GM12878 (cell line): ENCODE data around the gene ELAVL3. TPM values are rescaled to one million over a fixed set of nuclear protein-coding genes. Genes with fewer than 3 reads are reported as not detected.

Source experiments
- ATAC-seq: fragments of 200-7000 bp; cut with Tn5 transposase; 3 replicates; pipeline ENCODE4 v1.9.1; 2020; ENCODE audit warnings: mild to moderate bottlenecking, moderate library complexity
- BruUV-seq: library from RNA; stranded (reverse); fragments of 400-500 nt; replicated peaks from 2 replicates; lab custom pipeline; 2021; lab: Mats Ljungman, UMichigan
- CTCF ChIA-PET: fragments of 300-600 bp; sonication (Branson Sonifier 250); formaldehyde crosslinking; extraction: SDS; loops from one replicate; lab custom pipeline; 2021; ENCODE audit warnings: inconsistent platforms; lab: Yijun Ruan, JAX
- POLR2A ChIA-PET: fragments of 350-600 bp; formaldehyde crosslinking; extraction: SDS; loops from one replicate; lab custom pipeline; 2021; ENCODE audit warnings: inconsistent platforms; lab: Charles Lee
- RAD21 ChIA-PET: fragments of 300-600 bp; sonication (Branson Sonifier 250); formaldehyde crosslinking; loops from one replicate; lab custom pipeline; 2023; ENCODE audit warnings: antibody characterized with exemption; ENCODE audit not compliant: unreplicated experiment; lab: Charles Lee
- SMC1A ChIA-PET: fragments of 300-600 bp; sonication (Branson Sonifier 250); formaldehyde crosslinking; loops from one replicate; lab custom pipeline; 2023; ENCODE audit not compliant: unreplicated experiment, uncharacterized antibody; lab: Charles Lee
- DNase-seq: peaks from one replicate; pipeline ENCODE4 v3.0.0-alpha.2; 2011; ENCODE audit warnings: low read depth, low spot score
- FAIRE-seq: peaks from 3 replicates; lab custom pipeline; 2011; peaks lifted over from hg19 to GRCh38; lab: Jason Lieb, UNC
- H2AFZ ChIP-seq: 2 replicates; pipeline ENCODE4 v1.6.0; 2011; ENCODE audit warnings: low read depth, low read length, control low read depth; ENCODE audit not compliant: control insufficient read depth
- H3K27ac ChIP-seq: 2 replicates; pipeline ENCODE4 v1.5.1; 2011; ENCODE audit warnings: control low read depth; ENCODE audit not compliant: control insufficient read depth, insufficient read depth
- H3K27me3 ChIP-seq, 2 experiments: replicated peaks in 1 of 2; 2 replicates each; pipeline versions ENCODE4 v1.6.0 to v1.6.1; 2011; ENCODE audit warnings: low read length in 1 of 2; ENCODE audit not compliant: control insufficient read depth in 2 of 2, insufficient read depth in 2 of 2
- H3K36me3 ChIP-seq, 2 experiments: 2 replicates each; pipeline ENCODE4 v1.5.1; 2011; ENCODE audit warnings: low read length in 1 of 2; ENCODE audit not compliant: control insufficient read depth in 2 of 2, insufficient read depth in 2 of 2
- H3K4me1 ChIP-seq: 2 replicates; pipeline ENCODE4 v1.6.1; 2011; ENCODE audit warnings: mild to moderate bottlenecking, low read length, moderate library complexity, mixed read lengths; ENCODE audit not compliant: control insufficient read depth, insufficient read depth
- H3K4me2 ChIP-seq: 2 replicates; pipeline ENCODE4 v1.6.0; 2011; ENCODE audit warnings: control low read depth; ENCODE audit not compliant: control insufficient read depth, insufficient read depth
- H3K4me3 ChIP-seq: fragments of 200-600 bp; sonication (generic); 2 replicates; pipeline ENCODE4 v1.5.1; 2016
- H3K79me2 ChIP-seq: 2 replicates; pipeline ENCODE4 v1.6.0; 2011; ENCODE audit warnings: low read length; ENCODE audit not compliant: control insufficient read depth, insufficient read depth
- H3K9ac ChIP-seq: 2 replicates; pipeline ENCODE4 v1.8.0; 2011; ENCODE audit warnings: low read length, control low read depth, mixed read lengths; ENCODE audit not compliant: control insufficient read depth, insufficient read depth
- H3K9me3 ChIP-seq: replicated peaks from 3 replicates; pipeline ENCODE4 v1.5.1; 2011; ENCODE audit warnings: mild to moderate bottlenecking, low read length; ENCODE audit not compliant: control insufficient read depth, insufficient read depth
- H4K20me1 ChIP-seq: 2 replicates; pipeline ENCODE4 v1.6.0; 2011; ENCODE audit not compliant: control insufficient read depth, insufficient read depth
- BHLHE40 ChIP-seq, 2 experiments: fragments of 450-650 bp in 1 of 2; IDR thresholded peaks; 2 replicates each; pipeline ENCODE4 v1.6.1; 2011 to 2017; ENCODE audit warnings: low read depth in 2 of 2, borderline replicate concordance in 1 of 2, improper control_type of control experiment in 1 of 2, low read length in 1 of 2, mild to moderate bottlenecking in 1 of 2
- CBFB ChIP-seq: IDR thresholded peaks from 2 replicates; pipeline ENCODE4 v1.6.1; 2016; ENCODE audit warnings: antibody characterized with exemption, low read depth
- CBX3 ChIP-seq: fragments of 200-600 bp; sonication (generic); IDR thresholded peaks from 2 replicates; pipeline ENCODE4 v1.6.1; 2016; ENCODE audit warnings: low read depth, borderline replicate concordance
- IRF4 ChIP-seq: IDR thresholded peaks from 2 replicates; pipeline ENCODE4 v1.6.1; 2011; ENCODE audit warnings: low read depth, low read length
- KLF5 ChIP-seq: fragments of 450-650 bp; IDR thresholded peaks from 2 replicates; pipeline ENCODE4 v1.6.1; 2014; ENCODE audit warnings: mild to moderate bottlenecking; ENCODE audit not compliant: partially characterized antibody
- NFIC ChIP-seq: IDR thresholded peaks from 2 replicates; pipeline ENCODE4 v1.6.1; 2012; ENCODE audit warnings: low read depth, mild to moderate bottlenecking, inconsistent platforms, low read length, moderate library complexity
- NR2C1 ChIP-seq: fragments of 450-650 bp; IDR thresholded peaks from 2 replicates; pipeline ENCODE4 v1.6.1; 2017; ENCODE audit warnings: antibody characterized with exemption, mild to moderate bottlenecking, moderate library complexity
- POU2F2 ChIP-seq: IDR thresholded peaks from 3 replicates; pipeline ENCODE4 v1.6.1; 2011; ENCODE audit warnings: low read depth, mild to moderate bottlenecking, low read length, borderline replicate concordance
- RAD21 ChIP-seq: IDR thresholded peaks from 2 replicates; pipeline ENCODE4 v1.6.1; 2011; ENCODE audit warnings: mild to moderate bottlenecking, low read depth, low read length, moderate library complexity; ENCODE audit not compliant: insufficient read depth
- RB1 ChIP-seq: fragments of 450-650 bp; formaldehyde crosslinking; IDR thresholded peaks from 2 replicates; pipeline ENCODE4 v1.6.1; 2017; ENCODE audit warnings: mild to moderate bottlenecking, borderline replicate concordance
- RCOR1 ChIP-seq: conservative IDR thresholded peaks from 2 replicates; pipeline ENCODE4 v1.6.1; 2012; ENCODE audit warnings: low read depth, low read length, improper control_type of control experiment
- YY1 ChIP-seq: IDR thresholded peaks from 2 replicates; pipeline ENCODE4 v1.6.1; 2011; ENCODE audit warnings: low read depth, mild to moderate bottlenecking, low read length
- ZBED1 ChIP-seq: IDR thresholded peaks from 2 replicates; pipeline ENCODE4 v1.6.1; 2016; ENCODE audit warnings: borderline replicate concordance
- ZNF622 ChIP-seq: fragments of 450-650 bp; IDR thresholded peaks from 2 replicates; pipeline ENCODE4 v1.6.1; 2017; ENCODE audit warnings: mild to moderate bottlenecking, inconsistent platforms
- WGBS: methylation state at CpG from one replicate; pipeline ENCODE4 v1.1.6; 2016; ENCODE audit warnings: low lambda C conversion rate; ENCODE audit not compliant: insufficient replicate concordance, insufficient coverage; ENCODE audit errors: missing lambda C conversion rate; 5-methylcytosine and 5-hydroxymethylcytosine counted together
- in situ Hi-C: fragments of 300-500 bp; cut with MboI; formaldehyde crosslinking; loops from 9 replicates; pipeline ENCODE4 v1.14.3; 2018; ENCODE audit warnings: mixed read lengths
- intact Hi-C: fragments of 100-400 bp; cut with micrococcal nuclease; formaldehyde crosslinking; loops from one replicate; pipeline ENCODE4 v1.14.2; 2022; ENCODE audit not compliant: unreplicated experiment
- polyA plus RNA-seq, 11 experiments: library from polyadenylated mRNA; depleted of rRNA in 4 of 11; unstranded in 6 of 11; stranded (reverse) in 5 of 11; fragments of >200 nt; fragmentation: Nextera tagmentation in 4 of 11; fragmentation: Illumina TruSeq in 1 of 11; extraction: Ambion mirVana in 4 of 11; extraction: Trizol in 1 of 11; gene quantifications; 1 replicate in 1 of 11; 2 replicates in 10 of 11; pipeline versions ENCODE4 v1.2.1 to v1.2.3, GENCODE V29; 2011 to 2016; ENCODE audit warnings: inconsistent platforms in 2 of 11, missing spikeins in 2 of 11, low read depth in 1 of 11
- total RNA-seq, 4 experiments: library from RNA; depleted of rRNA in 3 of 4; stranded (reverse); fragments of >200 nt in 3 of 4; fragmentation: Illumina TruSeq in 1 of 4; extraction: Trizol in 1 of 4; gene quantifications; 2 replicates each; pipeline versions ENCODE4 v1.2.1 to v1.2.3, GENCODE V29; 2013 to 2021
- TF ChIP-seq, protein P1 (sequence below): IDR thresholded peaks from 2 replicates; pipeline ENCODE4 v1.6.1; 2012; ENCODE audit warnings: mild to moderate bottlenecking, low read depth, low read length
- TF ChIP-seq, protein P2 (sequence below): IDR thresholded peaks from 2 replicates; pipeline ENCODE4 v1.6.1; 2012; ENCODE audit warnings: low read depth, low read length, improper control_type of control experiment
- TF ChIP-seq, protein P3 (sequence below), 3 experiments: IDR thresholded peaks in 2 of 3; conservative IDR thresholded peaks in 1 of 3; 2 replicates each; pipeline ENCODE4 v1.5.1; 2011; ENCODE audit warnings: low read depth in 3 of 3, low read length in 3 of 3, mild to moderate bottlenecking in 3 of 3, control low read depth in 2 of 3, moderate library complexity in 2 of 3, inconsistent platforms in 1 of 3, mixed read lengths in 1 of 3; ENCODE audit not compliant: control insufficient read depth in 2 of 3, insufficient read depth in 1 of 3; ENCODE audit errors: extremely low read depth in 1 of 3

ELAVL3 gene
- total and polyA plus RNA-seq, 10 of the 15 experiments (the other 5 are each of a cell fraction or from before 2014, with no cell fraction given): under 0.01 to 0.05 (median 0.01) TPM; not detected in 7

- no peaks in the 10 kb centered on the region for H3K9me3 ChIP-seq
- CTCF ChIA-PET: interaction anchor here (0.5 to 3.0 kb wide), 8 partner anchors 9 to 96 kb away, joined by 3 to 12 read pairs (median 4); no protein-coding TSS in a partner anchor
- H4K20me1 ChIP-seq: no peaks in the 10 kb centered on the region
- H3K36me3 ChIP-seq: peaks cover 3 to 6% of the 10 kb centered on the region in 2 experiments; a peak in 3 of 4 replicates
- RAD21 ChIA-PET: no interaction called here
- H3K4me3 ChIP-seq: no peak overlapping the region
- peak; percentile 41 for FAIRE-seq
- H3K27ac ChIP-seq: no peak overlapping the region
- SMC1A ChIA-PET: interaction anchor here (1.2 to 2.1 kb wide), 2 partner anchors 90 to 92 kb away, joined by 4 to 7 read pairs; no protein-coding TSS in a partner anchor
- 58% methylated on average over 17 of the region's 17 CpGs for WGBS
- no peak overlapping the region for H2AFZ ChIP-seq
- no peaks in the 10 kb centered on the region for H3K27me3 ChIP-seq
- H3K9ac ChIP-seq: no peak overlapping the region
- DNase-seq: no peak
- H3K4me2 ChIP-seq: no peak overlapping the region
- POLR2A ChIA-PET: interaction anchor here (0.6 kb wide), 2 partner anchors 100 to 169 kb away, joined by 4 to 10 read pairs; no protein-coding TSS in a partner anchor
- no peaks in the 10 kb centered on the region for H3K79me2 ChIP-seq
- ATAC-seq: peak; percentile 97
- H3K4me1 ChIP-seq: no peaks in the 10 kb centered on the region
- intact Hi-C loops: loop anchor here (1.0 kb wide), 1 partner anchor 91 kb away; no protein-coding TSS in a partner anchor
- no TSS peak for BruUV-seq
- in situ Hi-C loops: loop anchor here (5.0 kb wide), 1 partner anchor 91 kb away; no protein-coding TSS in a partner anchor
- TF ChIP-seq, protein P1, sequence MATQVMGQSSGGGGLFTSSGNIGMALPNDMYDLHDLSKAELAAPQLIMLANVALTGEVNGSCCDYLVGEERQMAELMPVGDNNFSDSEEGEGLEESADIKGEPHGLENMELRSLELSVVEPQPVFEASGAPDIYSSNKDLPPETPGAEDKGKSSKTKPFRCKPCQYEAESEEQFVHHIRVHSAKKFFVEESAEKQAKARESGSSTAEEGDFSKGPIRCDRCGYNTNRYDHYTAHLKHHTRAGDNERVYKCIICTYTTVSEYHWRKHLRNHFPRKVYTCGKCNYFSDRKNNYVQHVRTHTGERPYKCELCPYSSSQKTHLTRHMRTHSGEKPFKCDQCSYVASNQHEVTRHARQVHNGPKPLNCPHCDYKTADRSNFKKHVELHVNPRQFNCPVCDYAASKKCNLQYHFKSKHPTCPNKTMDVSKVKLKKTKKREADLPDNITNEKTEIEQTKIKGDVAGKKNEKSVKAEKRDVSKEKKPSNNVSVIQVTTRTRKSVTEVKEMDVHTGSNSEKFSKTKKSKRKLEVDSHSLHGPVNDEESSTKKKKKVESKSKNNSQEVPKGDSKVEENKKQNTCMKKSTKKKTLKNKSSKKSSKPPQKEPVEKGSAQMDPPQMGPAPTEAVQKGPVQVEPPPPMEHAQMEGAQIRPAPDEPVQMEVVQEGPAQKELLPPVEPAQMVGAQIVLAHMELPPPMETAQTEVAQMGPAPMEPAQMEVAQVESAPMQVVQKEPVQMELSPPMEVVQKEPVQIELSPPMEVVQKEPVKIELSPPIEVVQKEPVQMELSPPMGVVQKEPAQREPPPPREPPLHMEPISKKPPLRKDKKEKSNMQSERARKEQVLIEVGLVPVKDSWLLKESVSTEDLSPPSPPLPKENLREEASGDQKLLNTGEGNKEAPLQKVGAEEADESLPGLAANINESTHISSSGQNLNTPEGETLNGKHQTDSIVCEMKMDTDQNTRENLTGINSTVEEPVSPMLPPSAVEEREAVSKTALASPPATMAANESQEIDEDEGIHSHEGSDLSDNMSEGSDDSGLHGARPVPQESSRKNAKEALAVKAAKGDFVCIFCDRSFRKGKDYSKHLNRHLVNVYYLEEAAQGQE: no peak
- TF ChIP-seq POU2F2: no peak
- peak; percentile 53 for TF ChIP-seq RAD21
- TF ChIP-seq CBFB: no peak
- TF ChIP-seq, protein P2, sequence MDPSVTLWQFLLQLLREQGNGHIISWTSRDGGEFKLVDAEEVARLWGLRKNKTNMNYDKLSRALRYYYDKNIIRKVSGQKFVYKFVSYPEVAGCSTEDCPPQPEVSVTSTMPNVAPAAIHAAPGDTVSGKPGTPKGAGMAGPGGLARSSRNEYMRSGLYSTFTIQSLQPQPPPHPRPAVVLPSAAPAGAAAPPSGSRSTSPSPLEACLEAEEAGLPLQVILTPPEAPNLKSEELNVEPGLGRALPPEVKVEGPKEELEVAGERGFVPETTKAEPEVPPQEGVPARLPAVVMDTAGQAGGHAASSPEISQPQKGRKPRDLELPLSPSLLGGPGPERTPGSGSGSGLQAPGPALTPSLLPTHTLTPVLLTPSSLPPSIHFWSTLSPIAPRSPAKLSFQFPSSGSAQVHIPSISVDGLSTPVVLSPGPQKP: no peak
- no peak for TF ChIP-seq RB1
- TF ChIP-seq NFIC: no peak
- no peak for TF ChIP-seq NR2C1
- 0 out of 2 replicates have a peak, but pooled peaks have one; percentile 45 for TF ChIP-seq YY1
- TF ChIP-seq KLF5: no peak
- TF ChIP-seq IRF4: no peak
- TF ChIP-seq ZNF622: no peak
- TF ChIP-seq BHLHE40 (IDR thresholded peaks at IDR 0.05; ENCODE audit: borderline replicate concordance in 1 of 2, low read depth in 2 of 2, low read length in 1 of 2): no peak
- no peak for TF ChIP-seq CBX3
- TF ChIP-seq, protein P3, sequence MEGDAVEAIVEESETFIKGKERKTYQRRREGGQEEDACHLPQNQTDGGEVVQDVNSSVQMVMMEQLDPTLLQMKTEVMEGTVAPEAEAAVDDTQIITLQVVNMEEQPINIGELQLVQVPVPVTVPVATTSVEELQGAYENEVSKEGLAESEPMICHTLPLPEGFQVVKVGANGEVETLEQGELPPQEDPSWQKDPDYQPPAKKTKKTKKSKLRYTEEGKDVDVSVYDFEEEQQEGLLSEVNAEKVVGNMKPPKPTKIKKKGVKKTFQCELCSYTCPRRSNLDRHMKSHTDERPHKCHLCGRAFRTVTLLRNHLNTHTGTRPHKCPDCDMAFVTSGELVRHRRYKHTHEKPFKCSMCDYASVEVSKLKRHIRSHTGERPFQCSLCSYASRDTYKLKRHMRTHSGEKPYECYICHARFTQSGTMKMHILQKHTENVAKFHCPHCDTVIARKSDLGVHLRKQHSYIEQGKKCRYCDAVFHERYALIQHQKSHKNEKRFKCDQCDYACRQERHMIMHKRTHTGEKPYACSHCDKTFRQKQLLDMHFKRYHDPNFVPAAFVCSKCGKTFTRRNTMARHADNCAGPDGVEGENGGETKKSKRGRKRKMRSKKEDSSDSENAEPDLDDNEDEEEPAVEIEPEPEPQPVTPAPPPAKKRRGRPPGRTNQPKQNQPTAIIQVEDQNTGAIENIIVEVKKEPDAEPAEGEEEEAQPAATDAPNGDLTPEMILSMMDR (IDR thresholded peaks at IDR 0.05 in 2 of 3, conservative IDR thresholded peaks at IDR 0.05 in 1 of 3; ENCODE audit: control insufficient read depth in 2 of 3, extremely low read depth in 1 of 3, insufficient read depth in 1 of 3, low read depth in 3 of 3, low read length in 3 of 3): peak; percentile 58 to 77 (median 73)
- TF ChIP-seq ZBED1: no peak
- TF ChIP-seq RCOR1: no peak
These were observed 15.7 kb upstream of the ELAVL3 start for GRCh38 chr19:11496391-11497163.
